DMS53 treated with DMSO at 0.1 percent for 48 hours (cell line): ENCODE measurements around the gene TAF1D.

Experiments used
- DNase-seq: peaks from one replicate; lab custom pipeline; 2025; ENCODE audit not compliant: unreplicated experiment; lab: John Stamatoyannopoulos, UW

The TAF1D gene

DNA sequence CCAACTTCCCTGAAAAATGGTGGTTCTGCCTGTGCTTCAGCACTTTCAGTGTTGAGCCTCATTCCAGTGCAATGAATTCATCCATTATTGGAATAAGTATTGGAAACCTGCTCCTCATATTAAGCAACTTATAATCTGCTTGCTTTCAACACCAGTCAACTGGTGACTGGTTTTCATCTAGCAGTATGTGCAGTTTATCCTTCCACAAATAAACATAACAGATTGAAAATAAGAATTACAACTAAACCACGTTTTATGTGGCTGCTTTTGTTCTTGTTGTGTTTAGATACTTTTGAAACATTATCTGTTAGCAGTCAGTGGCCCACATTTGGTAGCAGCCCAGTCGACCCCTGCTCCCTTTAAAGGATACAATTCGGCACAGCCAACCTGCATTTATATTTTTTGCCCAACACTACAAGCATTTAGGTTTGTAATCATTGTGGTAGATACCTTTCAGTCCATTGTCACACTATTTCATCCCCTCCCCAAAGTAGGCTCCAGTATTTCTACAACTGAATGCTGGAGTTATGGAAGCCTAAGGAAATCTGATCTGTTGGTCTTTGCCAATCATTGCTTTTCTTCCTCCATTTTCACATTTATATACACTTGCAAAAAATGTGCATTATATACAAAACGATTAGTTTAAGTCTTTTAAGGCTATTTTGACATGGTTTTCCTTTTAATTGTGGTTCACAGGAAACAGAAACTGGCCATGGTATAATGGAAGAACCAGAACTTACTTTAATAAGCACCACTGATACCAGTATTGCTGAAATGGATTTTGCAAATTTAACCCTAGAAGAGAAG lies 13.1 kb downstream of the TAF1D start:
- DNase-seq: no peak

DNA sequence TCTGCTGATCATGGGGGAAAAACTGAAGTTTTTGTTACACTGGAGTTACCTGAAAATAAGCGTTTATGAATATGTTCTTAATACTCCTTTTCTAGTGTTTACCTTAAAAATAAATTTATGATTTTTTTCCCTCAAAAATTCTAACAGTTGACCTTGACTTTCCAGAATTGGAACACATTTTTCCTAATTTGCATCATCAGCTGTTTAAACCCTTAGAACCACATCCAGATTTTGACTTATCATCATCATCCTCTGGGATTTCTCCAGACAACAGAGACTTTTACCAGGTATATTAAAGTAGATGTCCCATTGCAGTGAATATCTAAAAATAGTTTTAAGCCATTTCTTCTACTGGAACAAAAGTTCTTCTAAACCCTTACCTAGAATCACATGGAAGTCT lies 17.2 kb downstream of the TAF1D start:
- DNase-seq: no peak

DNA sequence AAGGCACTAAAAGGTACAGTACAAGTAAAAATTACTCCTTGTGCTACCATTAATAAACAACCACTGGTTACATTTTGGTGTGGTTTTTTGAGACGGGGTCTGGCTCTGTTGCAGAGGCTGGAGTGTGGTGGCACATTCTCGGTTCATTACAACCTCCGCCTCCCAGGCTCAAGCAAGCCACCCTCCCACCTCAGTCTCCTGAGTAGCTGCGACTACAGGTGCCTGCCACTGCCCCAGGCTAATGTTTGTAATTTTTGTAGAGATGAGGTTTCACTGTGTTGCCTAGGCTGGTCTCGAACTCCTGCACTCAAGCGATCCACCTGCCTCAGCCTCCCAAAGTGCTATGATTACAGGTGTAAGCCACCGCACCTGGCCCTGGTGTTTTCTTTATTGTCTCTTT lies 20.8 kb downstream of the TAF1D start:
- DNase-seq: no peak

DNA sequence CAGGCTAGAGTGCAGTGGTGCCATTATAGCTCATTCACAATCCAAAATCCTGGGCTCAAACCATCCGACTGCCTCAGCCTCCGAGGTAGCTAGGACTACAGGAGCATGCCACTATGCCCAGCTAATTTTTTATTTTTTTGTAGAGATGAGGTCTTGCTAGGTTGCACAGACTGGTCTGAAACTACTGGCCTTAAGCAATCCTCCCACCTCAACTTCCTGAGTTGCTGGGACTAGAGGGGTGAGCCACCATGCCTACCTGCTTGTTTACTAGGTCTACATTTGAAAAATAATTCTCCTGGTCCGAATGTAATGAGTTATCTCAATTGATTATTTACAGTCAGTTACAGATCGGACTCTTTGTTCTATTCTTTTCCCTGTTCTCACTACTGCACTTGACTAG lies 22.0 kb downstream of the TAF1D start:
- no peak for DNase-seq

DNA sequence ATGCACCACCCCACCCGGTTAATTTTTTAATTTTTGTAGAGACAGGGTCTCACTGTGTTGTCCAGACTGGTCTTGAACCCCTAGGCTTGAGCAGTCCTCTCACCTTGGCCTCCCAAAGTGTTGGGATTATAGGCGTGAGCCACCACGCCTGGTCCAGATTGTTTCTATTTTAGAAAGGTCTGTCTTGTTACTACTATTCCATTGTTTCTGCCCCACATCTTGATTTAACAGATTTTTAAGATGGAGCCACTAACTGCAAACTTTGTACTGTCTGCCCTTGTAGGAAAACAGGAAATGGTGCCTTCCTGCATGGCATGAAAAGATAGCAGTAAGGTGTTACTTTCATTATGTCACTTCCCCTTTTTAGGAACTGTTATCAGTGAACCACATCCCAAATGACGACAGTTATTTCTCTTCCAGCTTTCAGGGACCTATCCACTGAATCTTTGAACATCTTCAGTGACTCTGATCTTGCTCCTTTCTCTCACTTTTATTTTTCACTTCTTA lies 23.2 kb downstream of the TAF1D start:
- no peak for DNase-seq

DNA sequence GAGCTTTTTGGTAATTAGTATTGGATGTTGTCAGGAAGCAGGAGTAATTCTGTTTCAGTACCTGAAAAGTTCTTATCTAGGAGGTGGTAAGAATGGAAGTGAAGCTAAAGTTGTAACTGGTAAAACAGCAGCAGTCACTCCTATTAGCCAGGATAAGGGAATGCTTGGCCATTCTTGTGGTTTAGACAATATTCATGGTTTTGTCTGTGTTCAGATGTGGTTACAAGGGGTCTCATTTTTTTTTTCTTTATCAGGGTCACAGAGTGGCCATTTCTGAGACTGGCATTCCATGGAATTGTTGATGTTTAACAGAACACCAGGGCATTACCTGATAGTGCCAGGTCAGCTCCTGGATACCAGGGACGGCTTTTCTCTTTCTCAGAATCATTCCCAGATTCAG lies 23.8 kb downstream of the TAF1D start:
- DNase-seq: no peak

DNA sequence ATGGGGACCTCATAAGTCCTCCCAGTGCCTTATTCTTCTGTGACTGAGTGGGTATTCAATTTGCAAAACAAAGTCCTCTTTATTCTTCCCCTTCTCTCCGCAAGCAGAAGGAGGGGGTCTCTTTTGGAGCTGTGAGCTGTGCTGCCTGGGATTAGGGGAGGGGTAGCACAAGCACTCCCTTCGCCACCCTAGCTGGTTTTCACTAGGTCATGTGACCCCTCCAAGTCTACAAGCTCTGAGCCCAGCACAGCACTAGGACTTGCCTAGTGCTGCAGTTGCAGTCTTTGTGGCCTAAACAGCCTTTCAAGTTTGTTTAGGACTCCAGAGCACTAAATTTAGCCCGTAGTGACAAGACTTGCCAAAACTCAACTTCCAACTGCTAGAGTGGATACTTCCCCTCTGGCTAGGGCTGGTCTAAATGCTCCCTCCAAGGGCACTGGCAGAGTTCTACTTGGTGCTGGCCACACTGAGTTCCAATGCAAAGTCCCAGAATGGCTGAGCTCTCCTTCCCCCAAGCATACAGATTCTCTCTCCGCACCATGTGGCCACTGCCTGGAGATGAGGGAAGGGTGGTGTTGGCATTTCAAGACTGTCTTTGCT lies 25.4 kb downstream of the TAF1D start:
- no peak for DNase-seq

DNA sequence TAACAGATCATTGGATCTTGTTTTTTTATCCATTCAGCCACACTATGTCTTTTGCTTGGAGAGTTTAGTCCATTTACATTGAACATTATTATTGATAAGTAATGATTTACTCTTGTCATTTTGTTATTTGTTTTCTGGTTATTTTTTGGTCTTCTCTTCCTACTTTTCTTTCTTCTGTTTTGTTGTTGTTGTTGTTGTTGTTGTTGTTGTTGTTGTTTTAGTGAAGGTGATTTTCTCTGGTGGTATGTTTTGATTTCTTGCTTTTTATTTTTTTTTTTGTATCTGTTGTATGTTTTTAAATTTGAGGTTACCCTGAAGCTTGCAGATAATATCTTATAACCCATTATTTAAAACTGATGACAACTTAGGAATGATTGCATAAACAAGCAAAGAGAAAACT lies 28.6 kb downstream of the TAF1D start:
- no peak for DNase-seq

DNA sequence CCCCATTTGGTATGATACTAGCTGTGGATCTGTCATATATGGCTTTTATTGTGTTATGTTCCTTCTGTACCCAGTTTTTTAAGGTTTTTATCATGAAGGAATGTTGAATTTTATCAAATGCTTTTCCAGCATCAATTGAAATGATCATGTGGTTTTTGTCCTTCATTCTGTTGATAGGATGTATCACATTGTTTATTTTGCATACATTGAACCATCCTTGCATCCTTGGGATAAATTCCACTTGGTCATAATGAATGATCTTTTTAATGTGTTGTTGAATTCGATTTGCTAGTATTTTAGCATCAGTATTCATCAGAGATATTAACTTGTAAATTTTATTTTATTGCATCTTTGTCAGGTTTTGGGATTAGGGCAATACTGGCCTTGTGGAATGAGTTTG lies 31.1 kb downstream of the TAF1D start:
- DNase-seq: no peak

DNA sequence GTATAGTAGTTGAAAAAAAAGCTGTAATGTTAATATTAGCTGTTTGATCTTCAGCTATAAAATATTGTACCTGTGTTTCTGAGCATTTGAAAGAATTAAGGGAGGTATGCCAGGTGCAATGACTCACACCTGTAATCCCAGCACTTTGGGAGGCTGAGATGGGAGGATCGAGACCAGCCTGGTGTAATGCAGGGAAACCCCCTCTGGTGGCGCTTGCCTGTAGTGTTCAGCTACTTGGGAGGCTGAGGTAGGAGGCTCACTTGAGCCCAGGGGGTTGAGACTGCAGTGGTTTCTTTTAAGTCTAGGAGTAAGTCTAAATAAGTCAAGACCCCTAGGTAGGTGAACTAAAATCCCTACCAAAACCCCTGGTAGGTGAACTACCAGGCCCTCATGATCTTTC lies 37.1 kb downstream of the TAF1D start:
- DNase-seq: no peak

DNA sequence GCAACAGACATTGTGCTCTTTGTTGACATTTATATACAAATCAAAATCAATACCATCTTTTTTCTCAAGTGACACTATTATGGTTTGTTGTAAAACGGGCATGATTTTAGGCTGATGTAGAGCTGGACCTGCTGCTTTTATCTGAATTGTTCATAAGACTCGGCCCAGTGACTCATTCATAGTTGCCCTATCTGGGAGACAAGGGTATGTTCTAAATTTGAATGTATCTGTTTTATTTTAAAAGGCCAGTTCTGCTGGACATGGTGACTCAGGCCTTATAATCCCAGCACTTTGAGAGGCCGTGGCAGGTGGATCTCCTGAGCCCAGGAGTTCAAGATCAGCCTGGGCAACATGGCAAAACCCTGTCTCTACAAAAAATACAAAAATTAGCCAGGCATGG lies 40.5 kb downstream of the TAF1D start:
- DNase-seq: no peak

DNA sequence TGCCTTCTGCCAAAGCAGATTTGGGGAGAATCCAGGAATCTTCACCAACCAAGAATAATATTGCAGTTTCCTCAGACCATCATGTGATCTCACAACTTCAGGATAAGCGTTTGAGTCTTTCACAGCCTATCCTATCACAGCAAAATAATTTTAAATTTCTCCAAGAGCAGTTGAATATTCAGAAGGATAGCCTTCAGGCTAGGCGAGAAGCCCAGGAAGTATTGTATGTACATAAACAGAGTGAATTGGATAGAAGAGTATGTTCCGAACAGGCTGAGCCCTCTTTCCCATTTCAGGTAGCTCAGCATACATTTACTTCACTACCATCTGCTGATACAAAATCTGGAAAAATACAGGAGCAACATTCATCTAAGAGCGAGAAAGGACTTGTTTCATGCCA lies 43.7 kb downstream of the TAF1D start:
- DNase-seq: no peak

DNA sequence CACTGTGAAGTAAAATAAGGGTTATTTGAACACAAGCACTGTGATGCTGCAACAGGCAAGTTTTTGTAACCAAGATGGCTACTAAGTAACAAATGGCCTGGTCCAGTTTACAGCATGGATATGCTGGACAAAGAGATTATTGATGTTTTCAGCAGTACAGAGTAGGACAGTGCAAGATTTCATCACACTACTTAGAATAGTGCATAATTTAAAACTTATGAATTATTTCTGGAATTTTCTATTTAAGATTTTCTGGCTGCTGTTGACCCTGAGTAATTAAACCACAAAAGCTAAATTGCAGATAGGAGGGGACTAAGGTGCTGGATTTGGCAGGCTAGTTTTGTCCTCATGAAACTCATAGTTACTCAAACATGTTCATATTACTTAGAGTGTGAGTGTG lies 46.7 kb downstream of the TAF1D start:
- DNase-seq: no peak

DNA sequence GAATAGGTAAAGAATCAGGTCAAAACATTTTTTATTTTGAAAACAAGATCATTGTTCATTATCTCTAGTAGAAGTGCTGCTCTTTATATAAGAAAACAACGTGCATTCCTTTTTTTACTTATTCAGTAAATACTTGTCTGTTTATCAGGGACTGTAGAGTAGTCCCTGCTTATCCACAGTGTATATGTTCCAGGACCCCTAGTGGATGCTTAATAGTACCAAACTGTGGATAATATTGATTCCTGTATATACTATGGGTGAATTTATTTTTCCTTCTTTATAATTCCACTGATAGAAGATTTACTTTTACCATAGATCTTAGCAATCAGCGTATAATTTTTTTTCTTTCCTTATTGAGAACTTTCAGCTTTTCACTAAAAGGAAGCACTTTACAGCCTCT lies 47.2 kb downstream of the TAF1D start:
- no peak for DNase-seq

DNA sequence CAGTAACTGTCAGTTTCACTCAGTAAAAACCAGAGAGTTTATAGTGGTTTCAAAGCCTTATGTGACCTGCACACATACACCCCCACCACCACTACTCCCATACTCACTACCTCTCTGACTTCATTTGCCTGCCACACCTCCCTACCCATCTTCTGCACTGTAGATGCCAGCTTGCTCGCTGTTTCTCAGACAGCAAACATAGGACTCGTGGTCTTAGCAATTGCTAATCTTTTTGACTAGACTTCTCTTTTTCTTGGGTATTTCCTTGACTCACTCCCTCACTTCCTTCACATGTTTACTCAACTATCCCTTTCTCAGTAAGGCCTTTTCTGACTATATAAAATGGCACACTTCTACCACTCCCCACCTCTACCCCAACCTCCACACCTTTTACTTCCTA lies 52.1 kb downstream of the TAF1D start:
- no peak for DNase-seq

DNA sequence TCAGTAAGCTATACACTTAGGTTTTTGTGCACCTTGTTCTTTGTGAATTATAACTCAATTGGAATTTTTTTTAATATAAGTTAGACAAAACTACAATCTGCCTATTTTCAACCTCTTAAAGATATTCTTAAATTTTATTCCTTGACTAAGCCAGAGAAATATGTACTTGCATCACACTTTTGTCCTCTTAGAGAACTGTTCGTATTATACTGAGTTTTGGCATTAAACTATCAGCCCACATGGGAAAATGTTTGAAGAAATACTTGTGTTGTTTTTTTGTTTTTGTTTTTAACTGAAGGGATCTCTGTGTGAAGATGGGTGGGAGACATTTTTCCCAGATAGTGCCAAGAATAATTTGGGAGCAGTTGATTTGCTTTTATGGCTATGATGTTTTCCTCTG lies 54.5 kb downstream of the TAF1D start:
- no peak for DNase-seq

DNA sequence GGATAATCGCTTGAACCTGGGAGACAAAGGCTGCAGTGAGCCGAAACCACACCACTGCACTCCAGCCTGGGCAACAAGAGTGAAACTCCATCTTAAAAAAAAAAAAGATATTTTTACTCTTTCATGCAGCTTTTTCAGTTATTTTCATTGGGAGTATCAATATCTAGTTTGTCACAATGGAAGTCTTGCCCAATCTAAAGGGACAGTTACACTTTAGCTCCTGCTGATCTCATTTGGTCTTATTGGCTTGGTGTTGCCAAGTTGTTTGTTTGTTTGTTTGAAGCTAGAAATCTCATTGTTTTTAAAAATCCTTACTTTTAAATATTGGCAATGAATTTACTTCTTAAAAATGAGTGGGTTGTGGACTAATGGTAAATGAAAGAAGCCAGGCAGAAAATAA lies 55.1 kb downstream of the TAF1D start:
- DNase-seq: no peak
